GM18858 (cell line): ENCODE measurements around the gene STX5.
"Not testable (repeated sequence)": the region's sequence is repeated elsewhere in the genome, so short reads cannot be mapped to it uniquely, and the experiment has no call there.

Experiments
- ATAC-seq: cut with Tn5 transposase; IDR thresholded peaks from one replicate; pipeline ENCODE4 v1.9.1; 2021; ENCODE audit not compliant: unreplicated experiment

The STX5 gene, protein sequence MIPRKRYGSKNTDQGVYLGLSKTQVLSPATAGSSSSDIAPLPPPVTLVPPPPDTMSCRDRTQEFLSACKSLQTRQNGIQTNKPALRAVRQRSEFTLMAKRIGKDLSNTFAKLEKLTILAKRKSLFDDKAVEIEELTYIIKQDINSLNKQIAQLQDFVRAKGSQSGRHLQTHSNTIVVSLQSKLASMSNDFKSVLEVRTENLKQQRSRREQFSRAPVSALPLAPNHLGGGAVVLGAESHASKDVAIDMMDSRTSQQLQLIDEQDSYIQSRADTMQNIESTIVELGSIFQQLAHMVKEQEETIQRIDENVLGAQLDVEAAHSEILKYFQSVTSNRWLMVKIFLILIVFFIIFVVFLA

DNA sequence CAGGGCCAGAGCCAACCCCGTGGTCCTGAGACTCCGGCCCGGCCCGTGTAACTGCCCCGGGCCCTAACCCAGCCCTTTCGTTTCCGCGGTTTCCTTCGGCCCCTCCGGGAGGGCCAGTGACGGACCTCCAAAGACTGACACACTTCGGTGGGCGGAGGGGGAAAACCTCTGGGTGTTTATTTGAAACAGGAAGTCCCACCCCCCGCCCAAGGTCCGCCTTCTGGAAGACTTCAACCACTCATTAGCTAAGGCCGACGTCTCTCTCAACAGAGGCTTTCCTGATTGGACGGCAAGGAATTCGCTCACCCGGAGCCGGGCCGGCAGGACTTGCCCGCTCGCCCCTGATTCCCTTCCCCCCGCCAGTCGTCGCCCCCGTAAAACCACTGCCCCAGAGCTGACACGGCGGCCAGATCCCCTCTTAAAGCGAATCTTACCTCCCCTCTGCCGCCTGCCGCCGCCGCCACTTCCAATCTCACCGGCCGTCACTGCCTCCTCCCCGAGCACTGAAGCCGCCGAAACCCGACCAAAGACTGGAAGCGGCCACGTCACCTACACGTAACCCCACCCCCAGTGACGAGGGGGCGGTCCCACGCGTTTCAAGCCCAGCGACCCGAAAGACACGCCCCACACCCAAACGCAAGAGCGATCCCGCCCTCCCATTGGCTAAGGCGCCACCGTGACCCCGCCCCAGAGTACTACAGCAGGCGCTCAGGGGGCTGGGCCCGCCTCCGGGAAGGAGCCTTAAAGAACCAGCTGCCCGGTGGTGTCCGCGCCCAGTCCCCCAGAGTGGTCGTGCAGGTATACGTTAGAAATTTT is at the start of gene STX5:
STX5 (minus strand) TSS at position 532 of the 816 bp plus-strand sequence. CDS start 808 bp downstream, outside the sequence.
- peak; percentile 63 for ATAC-seq

DNA sequence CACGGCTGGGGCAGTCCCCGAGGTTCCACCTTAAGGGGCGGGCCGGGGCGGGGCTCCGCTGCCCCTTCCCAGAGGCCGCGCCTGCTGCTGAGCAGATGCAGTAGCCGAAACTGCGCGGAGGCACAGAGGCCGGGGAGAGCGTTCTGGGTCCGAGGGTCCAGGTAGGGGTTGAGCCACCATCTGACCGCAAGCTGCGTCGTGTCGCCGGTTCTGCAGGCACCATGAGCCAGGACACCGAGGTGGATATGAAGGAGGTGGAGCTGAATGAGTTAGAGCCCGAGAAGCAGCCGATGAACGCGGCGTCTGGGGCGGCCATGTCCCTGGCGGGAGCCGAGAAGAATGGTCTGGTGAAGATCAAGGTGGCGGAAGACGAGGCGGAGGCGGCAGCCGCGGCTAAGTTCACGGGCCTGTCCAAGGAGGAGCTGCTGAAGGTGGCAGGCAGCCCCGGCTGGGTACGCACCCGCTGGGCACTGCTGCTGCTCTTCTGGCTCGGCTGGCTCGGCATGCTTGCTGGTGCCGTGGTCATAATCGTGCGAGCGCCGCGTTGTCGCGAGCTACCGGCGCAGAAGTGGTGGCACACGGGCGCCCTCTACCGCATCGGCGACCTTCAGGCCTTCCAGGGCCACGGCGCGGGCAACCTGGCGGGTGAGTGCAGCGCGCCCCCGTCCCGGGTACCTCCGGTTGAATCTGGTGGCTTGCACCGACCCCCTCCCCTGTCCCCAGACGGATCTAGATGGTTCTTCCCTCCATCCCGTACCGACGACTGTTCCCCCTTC is 49.1 kb upstream of the STX5 start, which contains the start of gene SLC3A2:
SLC3A2 (plus strand) TSS at position 94 of the 776 bp plus-strand sequence; CDS start at position 222, 128 bp downstream.
- ATAC-seq: peak; percentile 48

DNA sequence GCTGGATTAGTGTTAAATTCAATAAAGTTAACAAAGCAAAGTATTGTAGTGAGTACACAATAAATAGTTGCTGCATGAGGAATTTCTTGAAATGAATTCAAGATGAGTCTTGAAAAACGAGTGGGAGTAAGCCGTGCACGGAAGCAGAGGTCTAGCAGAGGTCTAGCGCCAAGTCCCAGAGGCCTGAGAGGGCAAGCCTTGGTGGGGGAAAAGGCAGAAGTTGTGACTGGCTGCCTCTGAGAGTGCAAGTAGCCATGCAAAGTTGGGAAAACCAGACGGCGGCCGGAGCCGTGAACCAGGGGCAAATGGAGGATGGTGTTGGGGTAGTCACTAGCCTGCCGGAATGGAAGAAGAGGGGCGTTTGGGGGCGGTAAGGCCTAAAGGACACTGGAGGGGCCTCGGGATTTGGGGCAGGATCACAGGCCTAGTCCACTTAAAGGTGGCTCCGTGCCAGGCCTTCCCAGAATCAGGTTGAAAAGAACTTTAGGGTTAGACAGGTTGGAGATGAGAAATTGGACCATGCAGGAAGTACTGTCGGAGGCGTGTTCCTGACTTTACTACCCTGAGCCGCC is 48.5 kb upstream of the STX5 start:
- ATAC-seq: no peak

DNA sequence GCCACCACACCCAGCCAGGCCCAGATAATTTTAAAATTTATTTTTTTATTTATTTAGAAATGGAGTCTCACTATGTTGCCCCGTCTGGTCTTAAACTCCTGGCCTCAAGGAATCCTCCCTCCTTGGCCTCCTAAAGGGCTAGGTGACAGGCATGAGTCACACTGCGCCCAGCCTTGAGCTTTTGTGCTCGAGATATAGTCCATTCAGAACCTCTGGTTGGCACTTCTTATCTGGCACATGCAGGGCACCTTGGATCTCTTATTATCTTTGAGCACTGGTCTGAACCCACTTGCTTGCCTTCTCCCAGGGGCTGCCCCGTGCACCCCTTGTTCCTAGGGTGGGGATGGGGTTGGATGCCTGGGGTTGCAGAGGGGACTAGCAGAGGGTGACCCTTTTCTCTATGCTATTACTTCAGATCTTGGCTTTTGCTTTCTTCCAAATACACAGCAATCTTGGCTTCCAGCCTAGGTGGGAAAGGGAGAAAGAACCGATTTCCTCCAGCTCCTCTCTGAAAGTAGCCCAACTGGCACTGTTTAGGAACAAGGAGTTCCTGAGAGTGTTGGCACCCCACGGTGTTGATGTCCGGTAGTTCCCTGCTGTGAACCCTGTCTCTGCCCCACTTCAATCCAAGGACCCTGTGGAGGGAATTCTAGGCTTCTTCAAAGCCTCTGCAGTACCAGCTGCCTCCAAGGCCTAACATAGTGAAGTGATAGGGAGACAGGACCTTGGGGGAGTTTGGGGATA is 47.6 kb upstream of the STX5 start:
- no peak for ATAC-seq

DNA sequence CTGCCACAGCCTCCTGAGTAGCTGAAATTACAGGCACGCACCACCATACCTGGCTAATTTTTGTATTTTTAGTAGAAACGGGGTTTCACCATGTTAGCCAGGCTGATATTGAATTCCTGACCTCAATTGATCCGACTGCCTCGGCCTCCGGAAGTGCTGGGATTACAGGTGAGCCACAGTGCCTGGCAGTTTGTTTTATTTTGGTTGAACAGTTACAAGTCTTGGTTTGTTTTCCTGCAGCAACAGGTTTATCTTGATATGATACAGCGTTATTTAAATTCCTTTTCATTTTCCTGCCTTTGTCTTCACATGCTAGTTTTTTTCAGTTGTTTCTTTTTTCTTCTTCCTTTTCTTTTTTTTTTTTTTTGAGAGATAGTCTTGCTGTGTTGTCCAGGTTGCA is 44.9 kb upstream of the STX5 start:
- no peak for ATAC-seq

DNA sequence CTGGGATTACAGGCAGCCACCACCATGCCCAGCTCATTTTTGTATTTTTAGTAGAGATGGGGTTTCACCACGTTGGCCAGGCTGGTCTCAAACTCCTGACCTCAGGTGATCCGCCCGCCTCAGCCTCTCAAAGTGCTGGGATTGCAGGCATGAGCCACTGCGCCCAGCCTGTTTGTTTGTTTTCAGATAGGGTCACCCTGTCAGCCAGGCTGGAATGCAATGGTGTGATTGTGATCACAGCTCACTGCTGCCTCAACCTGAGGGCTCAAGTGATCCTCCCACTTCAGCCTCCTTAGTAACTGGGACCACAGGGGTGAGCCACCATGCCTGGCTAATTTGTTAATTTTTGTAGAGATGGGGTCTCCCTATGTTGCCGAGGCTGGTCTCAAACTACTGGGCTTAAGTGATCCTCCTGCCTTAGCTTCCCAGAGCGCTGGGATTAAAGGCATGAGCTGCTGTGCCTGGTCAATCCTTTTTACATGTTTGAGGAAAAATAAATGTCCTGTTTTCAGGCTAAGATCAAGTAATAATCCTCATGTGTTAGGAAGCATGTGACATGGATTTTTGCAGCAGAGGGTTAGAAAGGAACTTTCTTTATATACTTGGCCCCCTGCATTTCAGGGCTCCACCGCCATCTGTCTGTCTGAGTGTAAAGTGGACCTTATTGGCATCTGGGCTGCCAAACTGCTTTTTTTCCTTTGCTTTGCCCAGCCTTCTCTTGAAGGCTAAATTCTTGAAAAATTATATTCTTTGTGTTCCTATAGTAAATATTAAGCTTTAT is 44.0 kb upstream of the STX5 start:
- ATAC-seq: no peak

DNA sequence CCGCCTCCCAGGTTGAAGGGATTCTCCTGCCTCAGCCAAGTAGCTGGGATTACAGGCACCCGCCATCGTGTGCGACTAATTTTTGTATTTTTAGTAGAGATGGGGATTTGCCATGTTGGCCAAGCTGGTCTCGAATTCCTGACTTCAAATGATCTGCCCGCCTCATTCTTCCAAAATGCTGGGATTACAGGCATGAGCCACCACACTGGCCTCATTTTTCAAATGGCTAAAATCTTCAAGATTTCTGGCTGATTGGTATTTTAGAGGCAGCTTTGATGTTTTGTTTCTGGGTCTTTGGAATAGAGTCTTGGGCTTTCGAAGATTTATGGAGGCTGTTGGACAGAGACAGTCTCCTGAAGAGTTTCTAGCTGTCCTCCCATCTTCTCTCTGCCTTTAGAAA is 43.0 kb upstream of the STX5 start:
- ATAC-seq: no peak

DNA sequence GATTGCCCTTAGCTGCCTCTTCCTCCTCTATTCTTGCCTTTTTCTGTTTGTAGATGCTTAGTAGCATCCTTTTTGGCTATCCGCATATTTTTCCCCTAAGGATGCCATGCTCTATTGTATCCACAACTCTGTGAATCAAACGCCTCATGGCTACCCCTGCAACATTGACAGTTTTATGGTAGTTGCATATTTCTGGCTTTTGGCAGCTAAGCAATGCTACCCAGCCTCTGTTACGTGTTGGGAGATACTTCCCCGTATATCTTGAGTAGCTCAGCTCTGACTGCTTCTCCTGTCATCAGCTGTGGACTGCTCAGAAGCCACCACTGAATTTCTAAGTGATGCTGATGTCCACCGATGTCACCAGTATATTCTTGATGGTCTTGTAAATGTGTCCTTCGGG is 33.8 kb upstream of the STX5 start:
- ATAC-seq: no peak

DNA sequence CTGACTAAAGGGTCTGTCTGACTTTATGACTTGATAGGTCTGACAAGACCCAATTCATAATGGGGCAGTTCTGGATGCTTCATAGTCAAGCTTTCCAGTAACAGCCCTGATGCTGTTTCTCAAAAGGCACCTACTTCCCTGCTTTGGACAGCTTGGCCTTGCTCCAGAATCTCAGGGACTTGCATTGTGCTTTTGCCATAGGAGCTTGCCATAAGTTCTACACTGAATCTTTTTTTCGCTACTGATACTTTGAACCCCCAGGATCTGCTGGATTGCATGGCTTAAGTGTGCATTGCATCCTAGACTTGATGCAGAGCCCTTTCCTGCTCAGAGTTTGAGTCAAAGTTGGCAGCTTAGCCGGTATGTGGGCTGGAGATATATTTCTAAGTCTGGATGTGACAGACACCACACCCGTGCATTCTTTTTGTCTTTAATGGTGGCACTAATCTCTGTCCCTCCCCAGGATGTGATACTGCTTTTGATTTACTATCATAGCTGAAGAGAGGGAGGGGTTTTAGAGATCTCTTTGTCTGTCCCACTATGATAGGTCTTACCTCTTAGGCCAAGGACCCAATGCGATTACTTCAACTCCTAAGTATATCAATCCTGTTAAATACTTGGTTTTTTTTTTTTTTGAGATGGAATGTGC is 32.0 kb upstream of the STX5 start:
- ATAC-seq: no peak

DNA sequence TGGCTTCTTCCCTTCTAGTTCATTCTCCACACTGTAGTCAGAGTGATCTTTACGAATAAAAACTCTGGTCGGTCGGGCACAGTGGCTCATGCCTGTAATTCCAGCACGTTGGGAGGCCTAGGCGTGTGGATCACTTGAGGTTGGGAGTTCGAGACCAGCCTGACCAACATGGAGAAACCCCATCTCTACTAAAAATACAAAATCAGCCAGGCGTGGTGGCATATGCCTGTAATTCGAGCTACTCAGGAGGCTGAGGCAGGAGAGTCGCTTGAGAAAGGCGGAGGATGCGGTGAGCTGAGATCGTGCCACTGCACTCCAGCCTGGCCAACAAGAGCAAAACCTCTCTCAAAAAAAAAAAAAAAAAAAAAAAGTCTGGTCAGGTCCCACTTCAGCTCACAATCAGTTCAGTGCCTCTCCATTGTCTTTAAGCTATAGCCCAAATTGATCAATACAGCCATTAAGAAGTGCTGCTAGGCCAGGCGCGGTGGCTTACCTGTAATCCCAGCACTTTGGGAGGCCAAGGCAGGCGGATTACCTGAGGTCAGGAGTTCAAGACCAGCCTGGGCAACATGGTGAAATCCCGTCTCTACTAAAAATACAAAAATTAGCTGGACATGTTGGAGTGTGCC is 29.8 kb upstream of the STX5 start:
- ATAC-seq: not testable (repeated sequence)

DNA sequence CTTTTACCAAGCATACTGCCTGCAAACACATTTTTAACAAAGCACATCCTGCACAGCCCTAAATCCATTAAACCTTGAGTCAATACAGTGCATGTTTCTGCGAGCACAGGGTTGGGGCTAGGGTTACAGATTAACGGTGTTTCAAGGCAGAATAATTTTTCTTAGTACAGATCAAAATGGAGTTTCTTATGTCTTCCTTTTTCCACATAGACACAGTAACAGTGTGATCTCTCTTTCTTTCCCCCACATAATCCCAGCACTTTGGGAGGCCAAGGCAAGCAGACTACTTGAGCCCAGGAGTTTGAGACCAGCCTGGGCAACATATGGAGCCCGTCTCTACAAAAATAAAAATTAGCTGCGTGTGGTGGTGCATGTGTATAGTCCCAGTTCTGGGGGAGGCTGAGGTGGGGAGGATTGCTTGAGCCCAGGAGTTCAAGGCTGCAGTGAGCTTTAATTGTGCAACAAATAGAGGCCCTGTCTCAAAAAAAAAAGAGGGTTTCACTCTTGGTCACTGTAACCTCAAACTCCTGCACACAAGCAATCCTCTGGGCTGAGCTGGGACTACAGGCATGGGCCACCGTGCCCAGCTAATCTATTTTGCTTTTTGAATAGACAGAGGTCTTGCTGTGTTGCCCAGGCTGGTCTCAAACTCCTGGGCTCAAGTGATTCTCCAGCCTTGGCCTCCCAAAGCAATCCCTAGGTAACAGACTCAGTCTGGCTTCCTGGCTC is 29.1 kb upstream of the STX5 start:
- ATAC-seq: no peak

DNA sequence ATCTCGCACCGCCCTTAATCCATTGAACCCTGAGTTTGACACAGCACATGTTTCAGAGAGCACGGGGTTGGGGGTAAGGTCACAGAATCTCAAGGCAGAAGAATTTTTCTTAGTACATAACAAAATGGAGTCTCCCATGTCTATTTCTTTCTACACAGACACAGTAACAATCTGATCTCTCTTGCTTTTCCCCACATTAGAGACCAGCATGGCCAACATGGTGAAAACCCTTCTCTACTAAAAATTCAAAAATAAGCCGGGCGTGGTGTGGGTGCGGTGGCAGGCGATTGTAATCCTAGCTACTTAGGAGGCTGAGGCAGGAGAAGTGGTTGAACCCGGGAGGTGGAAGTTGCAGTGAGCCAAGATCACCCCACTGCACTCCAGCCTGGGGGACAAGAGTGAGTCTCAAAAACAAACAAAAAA is 27.4 kb upstream of the STX5 start:
- ATAC-seq: not testable (repeated sequence)

DNA sequence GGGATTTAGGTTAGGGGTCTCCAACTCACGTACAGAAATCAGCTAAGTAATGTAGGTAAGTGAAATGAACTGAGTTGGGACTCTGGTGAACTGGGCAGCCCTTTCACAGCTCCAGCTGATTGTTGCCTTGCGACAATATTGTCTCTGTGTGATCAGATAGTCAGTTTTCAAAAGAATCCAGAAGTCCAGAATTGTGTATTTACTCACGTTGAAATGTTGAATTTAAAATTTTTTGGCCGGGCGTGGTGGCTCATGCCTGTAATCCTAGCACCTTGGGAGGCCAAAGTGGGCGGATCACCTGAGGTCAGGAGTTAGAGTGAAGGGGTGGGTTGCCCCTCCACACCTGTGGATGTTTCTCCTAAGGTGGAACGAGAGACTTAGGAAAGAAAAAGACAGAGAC is 26.4 kb upstream of the STX5 start:
- ATAC-seq: no peak

DNA sequence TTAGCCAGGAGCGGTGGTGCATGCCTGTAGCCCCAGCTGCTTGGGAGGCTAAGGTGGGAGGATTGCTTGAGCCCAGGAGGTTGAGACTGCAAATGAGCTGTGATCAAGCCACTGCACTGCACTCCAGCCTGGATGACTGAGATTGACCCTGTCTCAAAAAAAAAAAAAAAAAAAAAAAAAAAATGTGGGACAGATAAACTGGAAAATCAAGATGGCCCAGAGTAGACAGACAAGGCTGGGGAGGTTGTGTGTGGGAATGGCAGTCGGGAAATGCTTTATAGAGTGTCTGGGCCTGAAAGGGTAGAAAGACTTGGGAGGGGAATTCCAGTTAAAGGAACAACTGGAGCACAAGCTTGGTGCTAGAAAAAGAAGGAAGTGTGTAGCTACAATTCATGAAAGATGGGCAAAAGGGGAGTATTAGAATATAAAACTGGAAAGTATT is 25.7 kb upstream of the STX5 start:
- ATAC-seq: no peak

DNA sequence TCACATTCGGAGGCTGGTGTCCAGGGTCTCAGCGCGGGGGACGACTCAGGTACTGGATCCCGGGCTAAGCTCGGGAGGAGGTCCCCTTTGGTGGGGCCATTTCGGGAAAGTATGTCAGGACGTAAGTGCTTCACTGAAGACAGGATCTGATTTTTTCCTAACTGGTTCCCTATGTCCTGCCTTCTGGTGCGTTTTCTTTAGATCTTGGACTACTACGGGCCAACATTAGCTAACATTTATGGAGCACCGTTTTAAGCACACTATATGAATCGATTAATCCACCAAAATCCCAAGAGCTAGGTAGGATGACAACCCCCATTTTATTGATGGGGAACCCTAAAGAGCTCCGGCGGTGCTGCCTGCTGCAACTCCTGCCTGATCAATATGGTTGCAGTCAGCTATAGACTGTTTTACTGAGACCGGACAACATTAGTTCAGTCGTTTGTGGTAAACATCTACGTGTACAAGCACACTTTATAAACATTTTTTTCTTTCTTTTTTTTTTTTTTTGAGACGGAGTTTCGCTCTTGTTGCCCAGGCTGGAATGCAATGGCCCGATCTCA is 24.6 kb upstream of the STX5 start:
- no peak for ATAC-seq

DNA sequence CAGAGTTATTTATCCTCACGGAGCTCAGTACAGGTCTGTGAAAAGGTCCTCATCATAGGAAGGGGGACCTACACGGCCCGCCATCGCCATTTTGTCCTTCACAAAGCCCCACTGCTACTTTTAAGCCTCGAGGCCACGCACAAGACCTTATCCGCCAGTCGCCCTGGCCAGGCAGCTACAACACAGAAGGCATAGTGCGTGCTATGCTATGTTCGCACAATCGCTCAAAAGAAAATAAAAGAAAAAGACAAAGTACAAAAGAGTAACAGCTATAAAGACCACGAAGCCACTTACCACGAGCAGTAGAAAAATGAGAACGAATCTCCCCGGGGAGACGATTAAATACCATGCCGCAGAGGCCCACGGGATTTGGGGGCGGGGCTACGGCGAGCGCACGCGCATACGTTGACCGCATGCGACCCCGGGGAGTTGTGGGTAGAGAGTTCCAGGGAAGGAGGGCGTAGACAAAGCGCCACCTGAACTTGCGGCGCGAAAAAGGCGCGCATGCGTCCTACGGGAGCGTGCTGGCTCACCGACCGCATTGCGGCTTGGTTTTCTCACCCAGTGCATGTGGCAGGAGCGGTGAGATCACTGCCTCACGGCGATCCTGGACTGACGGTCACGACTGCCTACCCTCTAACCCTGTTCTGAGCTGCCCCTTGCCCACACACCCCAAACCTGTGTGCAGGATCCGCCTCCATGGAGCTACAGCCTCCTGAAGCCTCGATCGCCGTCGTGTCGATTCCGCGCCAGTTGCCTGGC is 23.9 kb upstream of the STX5 start:
- peak; percentile 77 for ATAC-seq
